Superior temporal gyrus (tissue), 1 donor: ENCODE data around the gene ARHGAP6.

Experiments
- DNase-seq: peaks from one replicate; pipeline ENCODE4 v3.0.0-alpha.2; 2016; ENCODE audit errors: extremely low spot score

ARHGAP6 gene

GRCh38 chrX:11424903-11425674 is 240.6 kb downstream of the ARHGAP6 start:
- no peak for DNase-seq

GRCh38 chrX:11423949-11424348 is 241.8 kb downstream of the ARHGAP6 start:
- no peak for DNase-seq

- no peak for DNase-seq
Observed at GRCh38 chrX:11423362-11423818, 242.3 kb downstream of the ARHGAP6 start.

- no peak for DNase-seq
Observed at GRCh38 chrX:11422525-11422857, 243.2 kb downstream of the ARHGAP6 start.

- DNase-seq, result no peak
Observed at GRCh38 chrX:11421805-11422524, 243.8 kb downstream of the ARHGAP6 start.

- DNase-seq, result peak; percentile 14
Observed at GRCh38 chrX:11420851-11421250, 244.9 kb downstream of the ARHGAP6 start.

GRCh38 chrX:11419102-11419501 is 246.6 kb downstream of the ARHGAP6 start:
- DNase-seq, result no peak

GRCh38 chrX:11416600-11416999 is 249.1 kb downstream of the ARHGAP6 start:
- no peak for DNase-seq

- no peak for DNase-seq
Observed at GRCh38 chrX:11414091-11414490, 251.6 kb downstream of the ARHGAP6 start.

- no peak for DNase-seq
Observed at GRCh38 chrX:11412715-11413623, 252.8 kb downstream of the ARHGAP6 start.

GRCh38 chrX:11409957-11410356 is 255.8 kb downstream of the ARHGAP6 start:
- no peak for DNase-seq

GRCh38 chrX:11408783-11409182 is 256.9 kb downstream of the ARHGAP6 start:
- no peak for DNase-seq

GRCh38 chrX:11408109-11408405 is 257.7 kb downstream of the ARHGAP6 start:
- no peak for DNase-seq

- no peak for DNase-seq
Observed at GRCh38 chrX:11407331-11408108, 258.2 kb downstream of the ARHGAP6 start.

- DNase-seq, result no peak
Observed at GRCh38 chrX:11406109-11406765, 259.5 kb downstream of the ARHGAP6 start.

- no peak for DNase-seq
Observed at GRCh38 chrX:11403631-11404030, 262.1 kb downstream of the ARHGAP6 start.

GRCh38 chrX:11401966-11402365 is 263.8 kb downstream of the ARHGAP6 start:
- DNase-seq, result no peak

GRCh38 chrX:11399489-11400094 is 266.1 kb downstream of the ARHGAP6 start:
- no peak for DNase-seq

- DNase-seq, result no peak
Observed at GRCh38 chrX:11398785-11399184, 266.9 kb downstream of the ARHGAP6 start.

GRCh38 chrX:11398139-11398538 is 267.6 kb downstream of the ARHGAP6 start:
- DNase-seq, result no peak

GRCh38 chrX:11397680-11398079 is 268.0 kb downstream of the ARHGAP6 start:
- DNase-seq, result no peak
